ENCODE results near the gene HOXB8. TPM values are rescaled to one million over a fixed set of nuclear protein-coding genes. Genes with fewer than 3 reads are reported as not detected.

Gene HOXB8
- under 0.01 TPM in 1 of 2 replicates, not detected in the other for total RNA-seq

DNA sequence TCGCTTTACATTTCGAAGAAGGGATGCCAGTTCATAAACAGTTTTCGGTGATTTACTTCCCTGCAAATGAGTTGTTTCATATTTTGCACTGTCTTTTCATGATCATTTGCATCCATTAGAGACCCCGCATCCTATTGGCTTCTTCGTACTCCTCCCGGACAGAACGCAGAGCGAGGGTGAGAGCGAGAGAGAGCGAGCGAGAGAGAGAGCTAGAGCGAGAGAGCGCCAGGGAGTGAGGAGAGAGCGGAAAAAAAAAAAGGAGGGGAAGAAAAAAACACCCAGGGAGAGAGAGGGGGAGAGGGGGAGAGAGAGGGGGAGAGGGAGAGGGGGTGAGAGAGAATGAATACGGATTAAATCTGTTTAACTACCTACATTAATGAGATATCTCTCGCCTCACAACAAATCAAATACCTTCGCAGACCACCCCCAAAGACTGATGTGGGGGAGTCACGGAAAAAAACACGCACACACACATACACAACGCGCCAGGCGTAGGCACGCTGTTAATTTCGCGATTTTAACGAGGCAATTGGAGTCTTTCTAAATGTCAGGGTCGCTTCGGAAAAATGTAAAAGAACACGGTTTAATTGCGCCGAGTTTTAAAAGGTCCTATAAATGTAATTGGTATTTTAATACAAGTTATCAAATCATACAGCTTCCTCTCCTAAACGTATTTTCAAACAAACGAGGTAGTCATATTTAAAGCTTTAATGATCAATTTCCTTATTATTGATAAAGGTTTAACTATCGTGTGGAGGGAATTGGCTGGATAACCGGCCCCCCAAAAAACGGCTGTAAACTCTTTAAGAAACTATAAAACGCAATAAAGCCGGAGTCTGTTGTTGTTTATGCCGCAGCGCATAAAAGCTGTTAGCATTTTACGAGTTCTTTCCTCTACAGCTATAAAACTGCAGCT is at the start of gene HOXB8:
TSS of gene HOXB8 (minus strand) at position 246 of the 916 bp plus-strand sequence. CDS start 588 bp downstream, outside the sequence.

DNA sequence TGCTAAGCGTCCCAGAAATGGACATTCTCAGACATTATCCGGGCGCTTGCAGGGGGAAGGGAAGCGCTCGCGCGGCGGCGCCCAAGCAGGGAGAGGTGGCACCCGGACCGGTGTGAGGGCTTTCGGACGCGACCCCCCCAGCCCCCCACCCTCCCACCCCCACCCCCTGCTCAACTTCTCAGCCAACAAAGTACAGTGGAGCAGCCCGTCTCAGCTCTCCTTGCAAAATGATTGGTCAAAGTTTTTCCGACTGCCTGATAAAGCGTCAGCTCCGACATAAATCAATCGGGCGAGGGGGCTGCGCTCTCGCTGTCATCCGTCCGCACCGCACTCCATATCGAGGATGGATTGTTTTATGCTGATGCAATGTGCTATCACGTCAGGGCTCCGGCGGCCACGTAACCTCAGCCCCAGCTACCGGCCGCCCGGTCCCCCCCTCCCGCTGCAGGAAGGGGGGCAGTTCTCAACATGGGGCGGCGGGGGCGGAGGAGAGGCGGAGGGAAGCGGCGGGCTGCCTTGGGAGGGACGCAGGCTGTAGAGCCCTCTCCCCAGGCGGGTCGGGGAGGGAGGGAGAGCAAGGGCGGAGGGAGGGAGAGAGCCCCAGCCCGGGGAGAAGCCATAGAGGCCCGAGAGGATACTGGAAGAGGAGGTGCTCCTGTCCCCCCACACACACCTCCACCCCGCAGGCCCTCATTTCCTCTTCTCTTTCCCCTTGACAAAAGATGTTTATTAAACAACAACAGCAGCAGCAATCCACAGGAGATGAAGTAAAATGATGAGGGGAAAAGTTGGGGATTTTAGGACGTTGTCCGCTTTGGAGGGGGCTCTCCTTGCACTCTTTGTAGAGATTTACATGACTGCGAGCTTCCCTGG is 11.4 kb upstream of the HOXB8 start, which contains the start of gene HOXB9:
TSS of gene HOXB9 (minus strand) at position 114 of the 873 bp plus-strand sequence. CDS start at position 25, 89 bp downstream.

DNA sequence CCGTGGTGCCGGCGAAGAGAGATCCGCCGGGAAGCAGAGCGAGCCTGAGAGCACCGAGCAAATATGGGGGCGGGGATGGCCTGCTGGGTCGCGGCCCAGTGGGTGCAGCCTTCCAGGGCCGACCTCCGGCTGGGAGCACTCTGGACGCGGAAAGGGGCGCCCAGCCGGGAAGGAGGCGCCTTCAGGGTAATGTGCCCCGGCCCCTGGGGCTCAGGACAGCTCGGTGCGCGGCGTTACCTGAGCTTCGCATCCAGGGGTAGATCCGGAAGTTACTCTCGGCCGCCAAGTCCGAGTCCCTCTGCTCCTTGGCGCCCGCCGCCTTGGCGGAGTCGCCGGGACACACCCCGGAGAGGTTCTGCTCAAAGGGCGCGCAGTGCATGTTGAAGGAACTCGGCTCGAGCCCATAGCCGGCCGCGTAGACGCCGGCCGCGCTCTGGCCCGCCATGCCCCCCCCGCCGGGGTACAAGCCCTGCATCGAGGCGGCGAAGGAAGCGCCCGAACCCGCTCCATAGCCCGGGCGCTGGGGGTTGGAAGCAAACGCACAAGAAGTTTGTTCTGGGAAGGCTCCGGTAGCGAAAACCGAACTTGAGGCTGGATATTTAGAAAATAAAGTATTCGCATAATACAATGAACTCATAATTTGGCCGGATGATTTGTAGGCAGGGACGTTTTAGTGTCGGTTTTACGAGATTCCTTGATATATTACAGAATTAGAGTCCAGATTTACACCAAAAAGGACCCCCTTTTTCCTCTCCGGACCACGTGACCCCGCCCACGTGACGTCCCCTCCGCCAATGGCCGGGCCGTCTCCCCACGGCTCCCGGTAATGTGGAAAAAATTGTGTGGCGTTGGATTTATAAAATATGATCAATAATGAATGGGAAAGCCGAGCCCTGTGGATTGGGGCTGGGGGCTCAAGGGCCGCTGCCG is 4.5 kb downstream of the HOXB8 start, which contains the start of gene HOXB7:
TSS of gene HOXB7 (minus strand) at position 736 of the 930 bp plus-strand sequence. CDS start at position 637, 99 bp downstream.

DNA sequence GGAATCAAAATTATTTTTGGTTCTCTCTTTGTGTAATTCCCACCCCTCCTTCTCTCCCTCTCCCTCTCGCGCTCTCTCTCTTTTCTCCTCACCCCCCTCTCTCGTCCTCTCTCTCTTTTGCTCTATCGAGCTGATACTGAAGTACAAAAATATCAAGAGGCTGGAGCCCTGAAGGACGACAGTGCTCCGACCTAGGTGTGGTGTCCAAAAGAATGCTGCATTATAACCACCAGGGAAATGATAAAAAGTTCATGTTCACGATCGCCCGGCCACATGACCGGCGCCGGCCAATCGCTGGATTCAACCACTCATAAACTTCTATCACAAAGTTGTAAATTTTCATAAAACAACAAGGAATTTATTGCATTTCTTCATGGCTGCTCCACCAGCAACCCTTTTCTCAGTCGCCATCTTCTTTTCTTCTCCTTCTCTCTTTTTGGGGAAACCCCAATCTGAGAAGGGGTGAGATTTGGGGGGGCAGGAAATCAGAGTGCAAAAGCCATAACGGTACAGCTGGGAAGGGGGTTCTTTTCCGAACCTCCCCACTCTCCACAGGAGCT is 10.2 kb downstream of the HOXB8 start, which contains the start of gene HOXB6:
TSS of gene HOXB6 (minus strand) at position 217 of the 560 bp plus-strand sequence. CDS start 6,836 bp downstream, outside the sequence.

DNA sequence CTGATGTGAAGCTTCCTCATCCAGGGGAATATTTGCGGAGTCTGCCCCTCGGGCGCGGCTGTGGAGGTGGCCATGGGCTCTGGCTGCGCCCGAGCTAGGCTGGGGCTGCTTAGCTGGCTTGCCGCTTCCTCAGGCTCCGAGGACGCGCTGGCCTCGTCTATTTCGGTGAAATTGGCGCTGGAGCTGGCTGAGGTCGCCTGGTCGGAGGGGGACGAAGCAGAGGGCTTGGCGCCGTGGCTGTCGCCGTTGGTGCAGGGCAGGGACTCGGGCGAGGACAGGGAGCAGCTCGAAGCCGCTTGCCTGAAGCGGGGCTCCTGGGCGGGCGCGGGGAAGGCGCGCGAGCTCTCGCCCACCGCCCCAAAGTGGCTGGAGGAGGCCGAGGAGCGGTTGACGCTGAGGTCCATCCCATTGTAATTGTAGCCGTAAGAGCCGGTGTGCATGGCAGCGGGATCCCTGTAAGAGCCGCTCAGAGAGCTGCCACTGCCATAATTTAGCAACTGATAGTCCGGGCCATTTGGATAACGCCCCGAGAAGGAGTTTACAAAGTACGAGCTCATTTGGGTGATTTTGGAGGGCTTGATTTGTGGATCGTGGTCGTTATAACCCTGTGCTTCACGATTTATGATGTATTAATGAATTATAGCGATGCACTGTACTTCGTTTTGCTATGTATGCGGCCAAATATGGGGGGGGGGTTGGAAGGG is 21.8 kb downstream of the HOXB8 start, which contains the start of gene HOXB5:
TSS of gene HOXB5 (minus strand) at position 654 of the 704 bp plus-strand sequence. CDS start at position 557, 97 bp downstream.

DNA sequence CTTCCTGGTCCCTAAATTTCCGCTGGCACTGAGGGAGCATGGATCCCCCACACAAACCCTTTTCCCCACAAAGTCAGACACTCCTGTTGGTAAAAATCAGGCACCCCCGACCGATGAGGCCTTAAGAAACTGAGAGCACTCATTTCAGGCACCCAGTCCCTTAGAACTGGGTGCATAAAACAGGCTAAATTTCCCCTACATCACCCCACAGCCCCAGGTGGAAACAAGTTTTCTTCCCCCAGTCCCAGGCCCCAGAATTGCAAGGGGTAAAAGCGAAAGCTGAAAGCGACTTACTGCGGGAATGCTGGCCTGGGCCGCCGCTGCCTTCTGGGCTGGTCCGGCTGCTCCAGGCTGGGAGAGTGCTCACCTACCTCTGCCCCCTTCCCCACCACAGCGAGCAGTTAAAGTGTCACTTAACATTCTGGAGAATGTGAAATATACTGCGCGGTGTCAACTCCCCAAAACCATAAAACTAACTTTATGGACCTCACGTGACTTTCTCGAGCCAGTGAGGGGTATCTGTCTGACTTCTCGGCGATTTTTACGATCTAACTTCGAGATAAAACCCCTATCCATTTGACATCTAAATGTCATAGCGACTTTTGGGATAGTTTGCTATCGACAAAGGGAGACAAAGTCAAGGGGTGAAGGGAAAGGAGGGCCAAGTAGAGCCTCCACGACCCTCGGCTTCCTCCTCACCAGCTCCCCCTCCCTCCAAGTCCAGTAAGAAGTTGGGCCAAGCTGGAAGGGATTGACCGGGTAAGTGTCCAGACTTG is 25.1 kb downstream of the HOXB8 start, which contains the start of gene HOXB3:
TSS of gene HOXB3 (minus strand) at position 411 of the 776 bp plus-strand sequence. CDS start 37,767 bp downstream, outside the sequence.

DNA sequence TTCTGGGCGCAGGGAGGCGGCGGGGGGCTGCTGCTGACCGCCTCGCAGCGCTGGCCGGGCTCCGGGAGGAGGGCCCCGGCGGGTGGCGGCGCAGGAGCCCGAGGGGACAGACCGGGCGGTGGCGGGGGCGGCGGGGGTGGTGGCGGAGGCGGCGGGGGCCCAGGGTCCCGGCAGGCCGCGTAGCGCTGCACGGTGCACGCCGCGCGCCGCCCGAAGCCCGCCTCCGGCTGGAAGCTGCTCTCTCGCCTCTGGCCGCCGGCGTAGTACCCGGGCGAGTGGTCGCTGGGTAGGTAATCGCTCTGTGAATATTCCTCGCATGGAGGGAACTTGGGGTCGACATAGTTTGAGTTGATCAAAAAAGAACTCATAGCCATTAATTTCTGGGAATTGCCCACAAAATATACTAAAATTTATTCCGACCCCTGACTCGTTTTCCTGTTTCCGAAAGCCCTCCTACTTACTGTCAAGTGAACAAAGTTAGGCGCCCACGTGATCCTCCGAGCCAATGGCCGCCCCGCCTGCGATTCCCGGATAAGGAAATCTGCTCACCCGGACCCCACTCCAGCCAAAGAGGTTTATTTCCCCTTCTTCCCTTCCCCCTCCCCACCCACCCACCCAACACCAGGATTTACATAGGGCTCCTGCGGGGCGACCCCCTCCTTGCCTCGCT is 37.0 kb downstream of the HOXB8 start, which contains the start of gene HOXB4:
TSS of gene HOXB4 (minus strand) at position 405 of the 670 bp plus-strand sequence. CDS start at position 374, 31 bp downstream.

Other genes with a start within 250 kb of the HOXB8 start
- not detected in 2 replicates for gene SKAP1, start 185.1 kb downstream of the HOXB8 start, total RNA-seq
- not detected in 2 replicates for gene HOXB1, start 84.3 kb downstream of the HOXB8 start, total RNA-seq
- 2.3 and 8.4 TPM in 2 replicates for gene HOXB2, start 70.2 kb downstream of the HOXB8 start, total RNA-seq
- 1.7 and 3.3 TPM in 2 replicates for gene HOXB4, start 36.9 kb downstream of the HOXB8 start, total RNA-seq
- 3.8 and 10.2 TPM in 2 replicates for gene HOXB3, start 25.1 kb downstream of the HOXB8 start, total RNA-seq
- 0.09 and 0.16 TPM in 2 replicates for gene HOXB5, start 21.5 kb downstream of the HOXB8 start, total RNA-seq
- 1.5 and 3.2 TPM in 2 replicates for gene HOXB6, start 10.3 kb downstream of the HOXB8 start, total RNA-seq
- gene HOXB7, start 4.3 kb downstream of the HOXB8 start, total RNA-seq: 2.9 and 3.8 TPM in 2 replicates
- not detected in 2 replicates for gene HOXB9, start 11.1 kb upstream of the HOXB8 start, total RNA-seq
- not detected in 2 replicates for gene PRAC1, start 107.2 kb upstream of the HOXB8 start, total RNA-seq
- gene PRAC2, start 107.9 kb upstream of the HOXB8 start, total RNA-seq: not detected in 2 replicates
- gene HOXB13, start 113.5 kb upstream of the HOXB8 start, total RNA-seq: not detected in 2 replicates
- not detected in 2 replicates for gene TTLL6, start 201.9 kb upstream of the HOXB8 start, total RNA-seq
- gene CALCOCO2, start 215.7 kb upstream of the HOXB8 start, total RNA-seq: 42.1 and 49.6 TPM in 2 replicates

Measured in bronchial smooth muscle cell (primary cell).